Measurements from ENCODE around the gene ERICH4. TPM values are rescaled to one million over a fixed set of nuclear protein-coding genes. Genes with fewer than 3 reads are reported as not detected.

The ERICH4 gene
- total and polyA plus RNA-seq, 2 of the 13 experiments (the other 11 are each of a cell fraction or from before 2014, with no cell fraction given) = 0.40 to 0.64 TPM

DNA sequence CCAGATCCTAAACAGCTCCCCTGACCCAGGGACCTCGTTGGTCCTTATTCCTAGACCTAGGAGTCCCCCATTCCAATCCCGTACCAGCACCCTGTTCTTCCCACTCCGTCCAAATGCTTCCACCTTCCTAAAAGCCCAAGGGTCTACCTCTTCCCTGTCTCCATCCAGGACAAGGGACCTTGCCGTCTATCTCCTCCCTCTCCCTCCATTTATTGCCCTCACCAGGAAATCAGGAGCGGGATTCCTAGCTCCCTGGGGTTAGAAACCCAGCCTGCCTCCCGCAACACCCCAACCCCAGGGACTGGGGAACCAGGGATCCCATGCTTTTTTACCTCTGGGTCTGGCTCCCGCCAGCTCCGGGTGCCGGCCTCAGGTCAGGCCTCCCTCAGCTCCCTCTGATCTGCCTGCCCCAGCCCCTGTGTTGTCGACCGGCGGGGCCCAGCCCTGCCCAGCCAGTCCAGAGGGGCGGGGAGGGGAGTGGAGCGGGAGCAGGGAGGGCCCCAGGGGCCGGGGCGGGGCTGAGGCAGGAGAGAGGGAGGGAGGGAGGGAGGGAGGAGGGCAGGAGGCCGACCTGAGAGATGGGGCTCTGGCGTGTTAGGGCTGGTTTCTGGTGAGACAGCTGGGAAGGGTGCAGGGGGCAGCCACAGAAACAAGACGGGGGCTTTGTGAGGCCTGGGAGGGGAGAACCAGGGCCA is 15.9 kb upstream of the ERICH4 start, which contains the start of gene B3GNT8 (continued):
- TF ChIP-seq, protein P1, sequence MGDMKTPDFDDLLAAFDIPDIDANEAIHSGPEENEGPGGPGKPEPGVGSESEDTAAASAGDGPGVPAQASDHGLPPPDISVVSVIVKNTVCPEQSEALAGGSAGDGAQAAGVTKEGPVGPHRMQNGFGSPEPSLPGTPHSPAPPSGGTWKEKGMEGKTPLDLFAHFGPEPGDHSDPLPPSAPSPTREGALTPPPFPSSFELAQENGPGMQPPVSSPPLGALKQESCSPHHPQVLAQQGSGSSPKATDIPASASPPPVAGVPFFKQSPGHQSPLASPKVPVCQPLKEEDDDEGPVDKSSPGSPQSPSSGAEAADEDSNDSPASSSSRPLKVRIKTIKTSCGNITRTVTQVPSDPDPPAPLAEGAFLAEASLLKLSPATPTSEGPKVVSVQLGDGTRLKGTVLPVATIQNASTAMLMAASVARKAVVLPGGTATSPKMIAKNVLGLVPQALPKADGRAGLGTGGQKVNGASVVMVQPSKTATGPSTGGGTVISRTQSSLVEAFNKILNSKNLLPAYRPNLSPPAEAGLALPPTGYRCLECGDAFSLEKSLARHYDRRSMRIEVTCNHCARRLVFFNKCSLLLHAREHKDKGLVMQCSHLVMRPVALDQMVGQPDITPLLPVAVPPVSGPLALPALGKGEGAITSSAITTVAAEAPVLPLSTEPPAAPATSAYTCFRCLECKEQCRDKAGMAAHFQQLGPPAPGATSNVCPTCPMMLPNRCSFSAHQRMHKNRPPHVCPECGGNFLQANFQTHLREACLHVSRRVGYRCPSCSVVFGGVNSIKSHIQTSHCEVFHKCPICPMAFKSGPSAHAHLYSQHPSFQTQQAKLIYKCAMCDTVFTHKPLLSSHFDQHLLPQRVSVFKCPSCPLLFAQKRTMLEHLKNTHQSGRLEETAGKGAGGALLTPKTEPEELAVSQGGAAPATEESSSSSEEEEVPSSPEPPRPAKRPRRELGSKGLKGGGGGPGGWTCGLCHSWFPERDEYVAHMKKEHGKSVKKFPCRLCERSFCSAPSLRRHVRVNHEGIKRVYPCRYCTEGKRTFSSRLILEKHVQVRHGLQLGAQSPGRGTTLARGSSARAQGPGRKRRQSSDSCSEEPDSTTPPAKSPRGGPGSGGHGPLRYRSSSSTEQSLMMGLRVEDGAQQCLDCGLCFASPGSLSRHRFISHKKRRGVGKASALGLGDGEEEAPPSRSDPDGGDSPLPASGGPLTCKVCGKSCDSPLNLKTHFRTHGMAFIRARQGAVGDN (CRISPR knock-in tag; IDR thresholded peaks at IDR 0.05) = peak; percentile 52; the same call in 1 of the 2 replicates
- peak; percentile 96 for TF ChIP-seq ZNF746 (CRISPR knock-in tag; IDR thresholded peaks at IDR 0.05)
- peak; percentile 29; the same call in 1 of the 3 replicates for TF ChIP-seq MXI1 (IDR thresholded peaks at IDR 0.05; ENCODE audit: borderline replicate concordance, low read depth, low read length)
- peak; percentile 84 for TF ChIP-seq KDM2A (CRISPR knock-in tag; IDR thresholded peaks at IDR 0.05; ENCODE audit: borderline replicate concordance, low read depth)
- TF ChIP-seq, protein P2, sequence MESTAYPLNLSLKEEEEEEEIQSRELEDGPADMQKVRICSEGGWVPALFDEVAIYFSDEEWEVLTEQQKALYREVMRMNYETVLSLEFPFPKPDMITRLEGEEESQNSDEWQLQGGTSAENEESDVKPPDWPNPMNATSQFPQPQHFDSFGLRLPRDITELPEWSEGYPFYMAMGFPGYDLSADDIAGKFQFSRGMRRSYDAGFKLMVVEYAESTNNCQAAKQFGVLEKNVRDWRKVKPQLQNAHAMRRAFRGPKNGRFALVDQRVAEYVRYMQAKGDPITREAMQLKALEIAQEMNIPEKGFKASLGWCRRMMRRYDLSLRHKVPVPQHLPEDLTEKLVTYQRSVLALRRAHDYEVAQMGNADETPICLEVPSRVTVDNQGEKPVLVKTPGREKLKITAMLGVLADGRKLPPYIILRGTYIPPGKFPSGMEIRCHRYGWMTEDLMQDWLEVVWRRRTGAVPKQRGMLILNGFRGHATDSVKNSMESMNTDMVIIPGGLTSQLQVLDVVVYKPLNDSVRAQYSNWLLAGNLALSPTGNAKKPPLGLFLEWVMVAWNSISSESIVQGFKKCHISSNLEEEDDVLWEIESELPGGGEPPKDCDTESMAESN (CRISPR knock-in tag; conservative IDR thresholded peaks at IDR 0.05) = peak; percentile 68; the same call in 1 of the 2 replicates
- TF ChIP-seq RELA (CRISPR knock-in tag; IDR thresholded peaks at IDR 0.05) = 0 out of 2 replicates have a peak, but pooled peaks have one; percentile 56
- 0 out of 2 replicates have a peak, but pooled peaks have one; percentile 41 for TF ChIP-seq KLF6 (CRISPR knock-in tag; IDR thresholded peaks at IDR 0.05)
- 0 out of 2 replicates have a peak, but pooled peaks have one; percentile 33 for TF ChIP-seq KAT8 (CRISPR knock-in tag; IDR thresholded peaks at IDR 0.05)
- TF ChIP-seq FOSL2 (CRISPR knock-in tag; IDR thresholded peaks at IDR 0.05) = peak; percentile 30; the same call in 1 of the 2 replicates
- TF ChIP-seq, protein P3, sequence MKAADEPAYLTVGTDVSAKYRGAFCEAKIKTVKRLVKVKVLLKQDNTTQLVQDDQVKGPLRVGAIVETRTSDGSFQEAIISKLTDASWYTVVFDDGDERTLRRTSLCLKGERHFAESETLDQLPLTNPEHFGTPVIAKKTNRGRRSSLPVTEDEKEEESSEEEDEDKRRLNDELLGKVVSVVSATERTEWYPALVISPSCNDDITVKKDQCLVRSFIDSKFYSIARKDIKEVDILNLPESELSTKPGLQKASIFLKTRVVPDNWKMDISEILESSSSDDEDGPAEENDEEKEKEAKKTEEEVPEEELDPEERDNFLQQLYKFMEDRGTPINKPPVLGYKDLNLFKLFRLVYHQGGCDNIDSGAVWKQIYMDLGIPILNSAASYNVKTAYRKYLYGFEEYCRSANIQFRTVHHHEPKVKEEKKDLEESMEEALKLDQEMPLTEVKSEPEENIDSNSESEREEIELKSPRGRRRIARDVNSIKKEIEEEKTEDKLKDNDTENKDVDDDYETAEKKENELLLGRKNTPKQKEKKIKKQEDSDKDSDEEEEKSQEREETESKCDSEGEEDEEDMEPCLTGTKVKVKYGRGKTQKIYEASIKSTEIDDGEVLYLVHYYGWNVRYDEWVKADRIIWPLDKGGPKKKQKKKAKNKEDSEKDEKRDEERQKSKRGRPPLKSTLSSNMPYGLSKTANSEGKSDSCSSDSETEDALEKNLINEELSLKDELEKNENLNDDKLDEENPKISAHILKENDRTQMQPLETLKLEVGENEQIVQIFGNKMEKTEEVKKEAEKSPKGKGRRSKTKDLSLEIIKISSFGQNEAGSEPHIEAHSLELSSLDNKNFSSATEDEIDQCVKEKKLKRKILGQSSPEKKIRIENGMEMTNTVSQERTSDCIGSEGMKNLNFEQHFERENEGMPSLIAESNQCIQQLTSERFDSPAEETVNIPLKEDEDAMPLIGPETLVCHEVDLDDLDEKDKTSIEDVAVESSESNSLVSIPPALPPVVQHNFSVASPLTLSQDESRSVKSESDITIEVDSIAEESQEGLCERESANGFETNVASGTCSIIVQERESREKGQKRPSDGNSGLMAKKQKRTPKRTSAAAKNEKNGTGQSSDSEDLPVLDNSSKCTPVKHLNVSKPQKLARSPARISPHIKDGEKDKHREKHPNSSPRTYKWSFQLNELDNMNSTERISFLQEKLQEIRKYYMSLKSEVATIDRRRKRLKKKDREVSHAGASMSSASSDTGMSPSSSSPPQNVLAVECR (CRISPR knock-in tag; IDR thresholded peaks at IDR 0.05; ENCODE audit: borderline replicate concordance) = peak; percentile 58; the same call in 1 of the 2 replicates
- 0 out of 2 replicates have a peak, but pooled peaks have one; percentile 22 for TF ChIP-seq ZNF788 (CRISPR knock-in tag; IDR thresholded peaks at IDR 0.05; ENCODE audit: borderline replicate concordance)
- TF ChIP-seq ZNF790 (CRISPR knock-in tag; IDR thresholded peaks at IDR 0.05; ENCODE audit: borderline replicate concordance) = no peak
- TF ChIP-seq POLR2G (IDR thresholded peaks at IDR 0.05; ENCODE audit: low read depth, low read length) = peak; percentile 76
- 0 out of 2 replicates have a peak, but pooled peaks have one; percentile 21 for TF ChIP-seq ZNF292 (CRISPR knock-in tag; IDR thresholded peaks at IDR 0.05; ENCODE audit: borderline replicate concordance, low read depth)
- TF ChIP-seq, protein P4, sequence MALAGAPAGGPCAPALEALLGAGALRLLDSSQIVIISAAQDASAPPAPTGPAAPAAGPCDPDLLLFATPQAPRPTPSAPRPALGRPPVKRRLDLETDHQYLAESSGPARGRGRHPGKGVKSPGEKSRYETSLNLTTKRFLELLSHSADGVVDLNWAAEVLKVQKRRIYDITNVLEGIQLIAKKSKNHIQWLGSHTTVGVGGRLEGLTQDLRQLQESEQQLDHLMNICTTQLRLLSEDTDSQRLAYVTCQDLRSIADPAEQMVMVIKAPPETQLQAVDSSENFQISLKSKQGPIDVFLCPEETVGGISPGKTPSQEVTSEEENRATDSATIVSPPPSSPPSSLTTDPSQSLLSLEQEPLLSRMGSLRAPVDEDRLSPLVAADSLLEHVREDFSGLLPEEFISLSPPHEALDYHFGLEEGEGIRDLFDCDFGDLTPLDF (CRISPR knock-in tag; IDR thresholded peaks at IDR 0.05) = no peak
- peak; percentile 49 for TF ChIP-seq TBX2 (CRISPR knock-in tag; IDR thresholded peaks at IDR 0.05; ENCODE audit: borderline replicate concordance)
- TF ChIP-seq ZNF782 (CRISPR knock-in tag; IDR thresholded peaks at IDR 0.05; ENCODE audit: borderline replicate concordance) = no peak

Measured in HepG2 (cell line).